GM06990 (cell line): ENCODE results near the gene FHOD3.
A peak's percentile ranks its signal among the peaks of the same experiment; 100 is the strongest.

Experiments used
- DNase-seq: peaks from one replicate; pipeline ENCODE4 v3.0.0-alpha.2; 2011; ENCODE audit not compliant: insufficient read length; ENCODE audit errors: extremely low read depth
- H3K27me3 ChIP-seq: replicated peaks from 2 replicates; pipeline ENCODE4 v1.6.0; 2011; ENCODE audit warnings: low read length; ENCODE audit not compliant: control insufficient read depth, insufficient read depth
- H3K36me3 ChIP-seq: 2 replicates; pipeline ENCODE4 v1.5.1; 2011; ENCODE audit warnings: low read length; ENCODE audit not compliant: control insufficient read depth, insufficient read depth
- H3K4me3 ChIP-seq: replicated peaks from 2 replicates; pipeline ENCODE4 v1.5.1; 2011; ENCODE audit warnings: low read depth, mild to moderate bottlenecking, control low read depth, low read length
- TF ChIP-seq, protein P1 (sequence below): IDR thresholded peaks from 2 replicates; pipeline ENCODE4 v1.5.1; 2011; ENCODE audit warnings: low read length, control low read depth, mild to moderate bottlenecking, inconsistent platforms; ENCODE audit not compliant: insufficient read depth, poor library complexity, severe bottlenecking

FHOD3 gene

DNA sequence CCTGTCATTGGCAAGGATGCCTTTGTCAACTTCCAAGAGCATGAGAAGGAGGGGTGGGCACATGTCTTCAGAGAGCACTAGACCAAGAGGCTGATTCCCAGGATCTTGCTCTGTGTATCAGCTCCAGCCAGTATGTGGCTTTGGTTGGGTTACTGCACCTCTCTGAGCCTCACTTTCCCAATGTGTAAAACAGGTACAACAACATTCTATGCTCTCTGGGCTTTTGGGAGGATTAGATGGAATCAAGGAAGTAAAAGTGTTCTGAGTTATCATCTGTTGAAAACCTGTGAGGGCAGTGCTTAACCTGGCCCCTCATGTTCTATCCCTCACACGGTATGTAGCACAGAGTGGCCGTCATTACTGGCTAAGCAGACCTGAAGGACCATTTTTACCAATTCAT lies 103.9 kb downstream of the FHOD3 start:
- TF ChIP-seq, protein P1, sequence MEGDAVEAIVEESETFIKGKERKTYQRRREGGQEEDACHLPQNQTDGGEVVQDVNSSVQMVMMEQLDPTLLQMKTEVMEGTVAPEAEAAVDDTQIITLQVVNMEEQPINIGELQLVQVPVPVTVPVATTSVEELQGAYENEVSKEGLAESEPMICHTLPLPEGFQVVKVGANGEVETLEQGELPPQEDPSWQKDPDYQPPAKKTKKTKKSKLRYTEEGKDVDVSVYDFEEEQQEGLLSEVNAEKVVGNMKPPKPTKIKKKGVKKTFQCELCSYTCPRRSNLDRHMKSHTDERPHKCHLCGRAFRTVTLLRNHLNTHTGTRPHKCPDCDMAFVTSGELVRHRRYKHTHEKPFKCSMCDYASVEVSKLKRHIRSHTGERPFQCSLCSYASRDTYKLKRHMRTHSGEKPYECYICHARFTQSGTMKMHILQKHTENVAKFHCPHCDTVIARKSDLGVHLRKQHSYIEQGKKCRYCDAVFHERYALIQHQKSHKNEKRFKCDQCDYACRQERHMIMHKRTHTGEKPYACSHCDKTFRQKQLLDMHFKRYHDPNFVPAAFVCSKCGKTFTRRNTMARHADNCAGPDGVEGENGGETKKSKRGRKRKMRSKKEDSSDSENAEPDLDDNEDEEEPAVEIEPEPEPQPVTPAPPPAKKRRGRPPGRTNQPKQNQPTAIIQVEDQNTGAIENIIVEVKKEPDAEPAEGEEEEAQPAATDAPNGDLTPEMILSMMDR: no peak
- Histone ChIP-seq H3K4me3 (no peak overlapping the region), H3K27me3 (no peaks in the 10 kb centered on the region), H3K36me3 (no peaks in the 10 kb centered on the region)
- DNase-seq: no peak

GRCh38 chr18:36402765-36403396 lies 105.4 kb downstream of the FHOD3 start:
- no peaks in the 10 kb centered on the region for H3K36me3 ChIP-seq
- no peak for DNase-seq
- H3K27me3 ChIP-seq: no peaks in the 10 kb centered on the region
- H3K4me3 ChIP-seq: no peak overlapping the region
- TF ChIP-seq, protein P1: peak; percentile 22

GRCh38 chr18:36403896-36404820 lies 106.6 kb downstream of the FHOD3 start:
- Histone ChIP-seq H3K27me3 (no peaks in the 10 kb centered on the region), H3K4me3 (no peak overlapping the region), H3K36me3 (no peaks in the 10 kb centered on the region)
- no peak for DNase-seq
- TF ChIP-seq, protein P1: no peak

DNA sequence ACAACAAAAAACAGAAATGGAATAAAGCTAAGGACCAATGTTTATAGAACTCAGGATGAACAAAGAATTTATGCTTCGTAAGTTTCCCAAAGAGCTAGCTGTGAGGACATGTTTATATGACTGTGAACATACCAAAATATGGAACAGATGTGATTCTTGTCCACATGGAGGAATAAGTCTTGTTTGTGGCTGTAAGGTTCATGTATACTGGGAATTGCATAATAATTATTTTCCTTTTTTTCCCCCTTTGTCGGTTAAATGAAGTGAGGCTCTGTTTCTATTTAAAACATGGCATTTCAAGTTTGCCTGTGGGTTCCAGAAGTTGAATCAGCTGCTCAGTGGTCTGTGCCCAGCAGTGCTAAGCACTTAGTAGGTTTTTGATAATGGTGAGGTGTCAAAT lies 108.1 kb downstream of the FHOD3 start:
- DNase-seq: no peak
- H3K4me3 ChIP-seq: no peak overlapping the region
- TF ChIP-seq, protein P1: no peak
- H3K27me3 ChIP-seq: no peaks in the 10 kb centered on the region
- no peaks in the 10 kb centered on the region for H3K36me3 ChIP-seq

- Histone ChIP-seq H3K36me3 (no peaks in the 10 kb centered on the region), H3K27me3 (no peaks in the 10 kb centered on the region)
- no peak for DNase-seq
Observed at GRCh38 chr18:36406805-36407204, 109.3 kb downstream of the FHOD3 start.

More at GRCh38 chr18:36406805-36407204, 109.3 kb downstream of the FHOD3 start:
- no peak overlapping the region for H3K4me3 ChIP-seq
- TF ChIP-seq, protein P1: no peak
